Measurements from ENCODE around the gene RMDN2. TPM values are rescaled to one million over a fixed set of nuclear protein-coding genes. Genes with fewer than 3 reads are reported as not detected.

The RMDN2 gene
- polyA plus RNA-seq, 6 donors from 2014 or later: 13.0 to 24.3 (median 17.1) TPM

- Mint-ChIP-seq H3K4me3 (peak overlapping the region in 2 of 8 donors; percentile 22 to 37), H3K36me3 (peaks cover 6 to 7% of the 10 kb centered on the region in 2 donors), H3K9me3 (peaks cover 0 to 4% (median 0%) of the 10 kb centered on the region in 7 donors), H3K27me3 (peaks cover 9 to 33% (median 27%) of the 10 kb centered on the region in 3 donors), H3K27ac (peak overlapping the region in 2 of 6 donors; percentile 46 to 66), H3K4me1 (peaks cover 12 to 17% (median 14%) of the 10 kb centered on the region in 3 donors)
- DNase-seq (no peak), ATAC-seq (ENCODE audit: low read depth in 2 of 2) (no peak)
Observed at GRCh38 chr2:38057651-38058410, 132.7 kb downstream of the RMDN2 start.

DNA sequence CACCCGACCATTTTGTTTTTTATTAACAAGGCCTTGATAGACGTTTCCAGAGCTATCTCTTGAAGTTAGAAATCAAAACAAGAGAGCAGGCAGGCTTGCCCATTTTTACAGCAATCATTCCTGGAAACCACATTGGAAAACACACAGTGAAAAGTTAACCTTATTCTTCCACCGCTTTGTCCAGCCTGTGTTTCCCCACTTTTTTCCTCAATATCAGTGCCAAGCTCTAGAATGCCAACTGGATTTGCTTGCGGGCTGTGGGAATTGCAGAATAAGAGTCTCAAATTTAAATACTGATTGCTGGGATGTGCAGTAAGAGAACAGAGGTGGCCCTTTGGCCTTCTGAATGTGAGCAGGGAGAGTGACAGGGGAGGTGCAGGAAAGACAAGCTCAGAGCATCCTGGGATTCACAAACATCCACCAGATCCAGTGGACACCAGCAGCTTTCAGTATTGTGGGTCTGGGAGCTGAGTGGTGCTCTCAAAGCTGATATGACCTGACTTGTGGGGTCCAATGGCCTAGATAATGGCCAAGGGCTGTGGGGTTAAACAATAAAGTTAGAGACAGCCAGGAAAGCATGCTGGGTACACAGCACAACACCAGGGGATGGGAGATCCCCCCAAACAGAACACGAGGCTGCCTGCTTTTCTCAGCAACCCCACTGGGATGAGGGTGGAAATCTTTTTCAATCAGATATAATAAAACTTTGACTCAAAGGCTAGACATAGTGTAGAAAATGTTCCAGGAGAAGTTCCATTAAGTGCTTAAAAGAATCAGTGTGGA, 135.3 kb downstream of the RMDN2 start:
- DNase-seq: no peak
- Mint-ChIP-seq H3K36me3 (peaks cover 0 to 7% of the 10 kb centered on the region in 2 donors), H3K4me1 (peaks cover 12 to 17% (median 14%) of the 10 kb centered on the region in 3 donors), H3K4me3 (no peak overlapping the region), H3K27ac (no peak overlapping the region), H3K9me3 (peaks cover 0 to 4% (median 0%) of the 10 kb centered on the region in 7 donors), H3K27me3 (peaks cover 12 to 37% (median 15%) of the 10 kb centered on the region in 3 donors)
- ATAC-seq (ENCODE audit: low read depth in 2 of 2): no peak

DNA sequence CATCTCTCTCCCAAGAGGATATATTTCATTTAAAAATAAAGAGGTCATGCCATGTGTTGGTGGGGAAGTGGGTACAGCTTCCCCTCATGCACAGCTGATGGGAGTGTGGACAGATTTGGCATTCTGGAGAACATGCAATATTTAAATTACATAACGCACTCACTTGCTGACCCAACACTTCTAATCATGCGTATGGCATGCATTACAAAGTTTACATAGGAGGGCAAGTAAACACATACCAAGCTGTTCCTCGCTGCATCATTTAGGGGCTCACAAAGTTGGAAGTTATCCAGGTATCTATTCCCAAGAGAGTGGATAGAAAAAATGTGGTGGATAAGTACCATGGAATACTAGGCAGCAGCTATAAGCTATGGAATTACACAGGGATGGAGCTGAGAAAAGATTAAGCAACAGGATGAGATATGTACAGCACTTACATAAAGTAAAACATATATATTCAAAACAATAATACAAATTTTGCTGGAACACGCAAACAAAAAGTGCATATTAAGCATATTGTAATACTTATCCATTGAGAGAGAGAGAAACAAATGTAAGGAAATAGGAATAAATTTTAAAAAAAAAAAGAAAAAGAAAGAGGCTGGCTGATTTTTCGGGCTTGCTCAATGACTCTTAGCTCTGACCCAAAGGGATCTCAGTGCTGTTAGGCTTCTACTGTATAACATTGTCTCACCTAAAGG, 139.9 kb downstream of the RMDN2 start:
- Mint-ChIP-seq H3K27ac (no peak overlapping the region), H3K27me3 (peaks cover 0 to 28% (median 12%) of the 10 kb centered on the region in 3 donors), H3K9me3 (peaks cover 0 to 4% (median 0%) of the 10 kb centered on the region in 7 donors), H3K4me3 (no peak overlapping the region), H3K4me1 (no peaks in the 10 kb centered on the region), H3K36me3 (peaks cover 0 to 7% of the 10 kb centered on the region in 2 donors)
- DNase-seq (no peak), ATAC-seq (ENCODE audit: low read depth in 2 of 2) (no peak)

GRCh38 chr2:38065502-38066135, 140.5 kb downstream of the RMDN2 start:
- Mint-ChIP-seq H3K9me3 (peaks cover 0 to 4% (median 0%) of the 10 kb centered on the region in 7 donors), H3K27me3 (peaks cover 0 to 28% (median 16%) of the 10 kb centered on the region in 3 donors), H3K4me3 (no peak overlapping the region), H3K4me1 (no peaks in the 10 kb centered on the region), H3K36me3 (peaks cover 0 to 7% of the 10 kb centered on the region in 2 donors), H3K27ac (no peak overlapping the region)
- no peak for DNase-seq
- ATAC-seq (ENCODE audit: low read depth in 2 of 2): no peak

- no peak overlapping the region for H3K4me3 Mint-ChIP-seq
- H3K4me1 Mint-ChIP-seq: no peaks in the 10 kb centered on the region
- ATAC-seq (ENCODE audit: low read depth in 2 of 2) (no peak), DNase-seq (no peak)
- H3K27me3 Mint-ChIP-seq: peaks cover 0 to 33% (median 13%) of the 10 kb centered on the region in 3 donors
- H3K27ac Mint-ChIP-seq: no peak overlapping the region
- peaks cover 0 to 4% (median 0%) of the 10 kb centered on the region in 7 donors for H3K9me3 Mint-ChIP-seq
- H3K36me3 Mint-ChIP-seq: peaks cover 0 to 7% of the 10 kb centered on the region in 2 donors
Observed at GRCh38 chr2:38066421-38067115, 141.5 kb downstream of the RMDN2 start.

Other genes with a start within 250 kb of the RMDN2 start
- gene CYP1B1, start 150.9 kb downstream of the RMDN2 start, polyA plus RNA-seq (ENCODE audit: low read depth in 6 of 6): 1 to 10 TPM in 2 of 6 donors, under 1 TPM in 2, not detected in 2; 0.20 to 2.4 (median 0.87) TPM